NCI-H2171 treated with DMSO at 0.1 percent for 48 hours (cell line): Measurements from ENCODE around the gene C22orf31.
"Not testable (repeated sequence)": the region's sequence is repeated elsewhere in the genome, so short reads cannot be mapped to it uniquely, and the experiment has no call there.

ENCODE experiments used
- DNase-seq: peaks from one replicate; lab custom pipeline; 2025; lab: John Stamatoyannopoulos, UW

Gene C22orf31

GRCh38 chr22:29055192-29055830, 6.3 kb downstream of the C22orf31 start:
- DNase-seq: peak; percentile 94

GRCh38 chr22:29054251-29054767, 7.3 kb downstream of the C22orf31 start:
- no peak for DNase-seq

- DNase-seq: peak; percentile 35
These were observed 8.5 kb downstream of the C22orf31 start for GRCh38 chr22:29053048-29053702.

GRCh38 chr22:29050457-29050856, 11.2 kb downstream of the C22orf31 start:
- DNase-seq: no peak

GRCh38 chr22:29049655-29050263, 11.9 kb downstream of the C22orf31 start:
- DNase-seq: peak; percentile 38

- no peak for DNase-seq
These were observed 12.6 kb downstream of the C22orf31 start for GRCh38 chr22:29048822-29049654.

GRCh38 chr22:29044657-29045176, 16.9 kb downstream of the C22orf31 start:
- DNase-seq: no peak

GRCh38 chr22:29043906-29044575, 17.6 kb downstream of the C22orf31 start:
- DNase-seq: no peak

- DNase-seq: no peak
These were observed 20.2 kb downstream of the C22orf31 start for GRCh38 chr22:29041408-29041807.

GRCh38 chr22:29040385-29041275, 21.0 kb downstream of the C22orf31 start:
- peak; percentile 78 for DNase-seq

GRCh38 chr22:29039684-29040083, 21.9 kb downstream of the C22orf31 start:
- not testable (repeated sequence) for DNase-seq

- no peak for DNase-seq
These were observed 22.5 kb downstream of the C22orf31 start for GRCh38 chr22:29039148-29039547.

GRCh38 chr22:29037340-29037932, 24.2 kb downstream of the C22orf31 start:
- no peak for DNase-seq

- DNase-seq: no peak
These were observed 29.0 kb downstream of the C22orf31 start for GRCh38 chr22:29032584-29032983.

GRCh38 chr22:29032014-29032475, 29.6 kb downstream of the C22orf31 start:
- DNase-seq: no peak

- no peak for DNase-seq
These were observed 30.2 kb downstream of the C22orf31 start for GRCh38 chr22:29031227-29032011.

- DNase-seq: no peak
These were observed 30.9 kb downstream of the C22orf31 start for GRCh38 chr22:29030618-29031226.

GRCh38 chr22:29030016-29030617, 31.5 kb downstream of the C22orf31 start:
- DNase-seq: no peak
